Measurements from ENCODE around the gene TP53BP2. TPM values are rescaled to one million over a fixed set of nuclear protein-coding genes. Genes with fewer than 3 reads are reported as not detected.

Gene TP53BP2
- total and polyA plus RNA-seq, 8 donors, result 51.8 to 58.6 (median 55.9) TPM

- Histone ChIP-seq H3K36me3 (peaks cover 7 to 90% of the 10 kb centered on the region in 2 donors), H3K4me3 (no peak overlapping the region), H3K27me3 (no peaks in the 10 kb centered on the region), H3K9me3 (no peaks in the 10 kb centered on the region), H3K27ac (no peak overlapping the region), H3K4me1 (peaks cover 8 to 20% of the 10 kb centered on the region in 2 donors)
- intact Hi-C loops (cut with DNase I), result no loop called here
- DNase-seq (no peak), ATAC-seq (no peak)
- TF ChIP-seq, protein P1, sequence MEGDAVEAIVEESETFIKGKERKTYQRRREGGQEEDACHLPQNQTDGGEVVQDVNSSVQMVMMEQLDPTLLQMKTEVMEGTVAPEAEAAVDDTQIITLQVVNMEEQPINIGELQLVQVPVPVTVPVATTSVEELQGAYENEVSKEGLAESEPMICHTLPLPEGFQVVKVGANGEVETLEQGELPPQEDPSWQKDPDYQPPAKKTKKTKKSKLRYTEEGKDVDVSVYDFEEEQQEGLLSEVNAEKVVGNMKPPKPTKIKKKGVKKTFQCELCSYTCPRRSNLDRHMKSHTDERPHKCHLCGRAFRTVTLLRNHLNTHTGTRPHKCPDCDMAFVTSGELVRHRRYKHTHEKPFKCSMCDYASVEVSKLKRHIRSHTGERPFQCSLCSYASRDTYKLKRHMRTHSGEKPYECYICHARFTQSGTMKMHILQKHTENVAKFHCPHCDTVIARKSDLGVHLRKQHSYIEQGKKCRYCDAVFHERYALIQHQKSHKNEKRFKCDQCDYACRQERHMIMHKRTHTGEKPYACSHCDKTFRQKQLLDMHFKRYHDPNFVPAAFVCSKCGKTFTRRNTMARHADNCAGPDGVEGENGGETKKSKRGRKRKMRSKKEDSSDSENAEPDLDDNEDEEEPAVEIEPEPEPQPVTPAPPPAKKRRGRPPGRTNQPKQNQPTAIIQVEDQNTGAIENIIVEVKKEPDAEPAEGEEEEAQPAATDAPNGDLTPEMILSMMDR (IDR thresholded peaks at IDR 0.05), result no peak
Measured at GRCh38 chr1:223752721-223753515, 92.8 kb downstream of the TP53BP2 start.

DNA sequence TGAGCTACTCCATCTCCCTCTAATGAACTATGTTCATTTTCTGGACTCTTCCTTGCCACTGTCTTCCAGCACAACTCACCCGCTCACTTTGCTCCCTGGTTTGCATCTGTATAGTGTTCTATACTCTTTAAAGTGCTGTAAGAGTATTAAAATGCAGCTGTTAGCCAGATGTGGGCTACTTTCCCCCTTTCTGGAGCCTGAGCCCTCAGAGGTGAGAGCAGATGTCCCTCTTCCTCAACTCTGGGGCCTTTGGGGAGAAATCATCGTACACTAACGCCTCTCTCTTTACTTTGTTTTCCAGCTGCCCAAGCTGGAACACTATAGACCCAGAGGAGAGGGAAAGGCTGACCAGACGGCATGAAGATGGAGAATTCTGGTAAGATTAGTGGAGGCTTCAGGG lies 94.1 kb downstream of the TP53BP2 start:
- no peak for ATAC-seq

GRCh38 chr1:223750730-223751570 lies 94.8 kb downstream of the TP53BP2 start:
- Histone ChIP-seq H3K4me1 (peaks cover 8 to 31% of the 10 kb centered on the region in 2 donors), H3K27ac (no peak overlapping the region), H3K9me3 (no peaks in the 10 kb centered on the region), H3K4me3 (no peak overlapping the region), H3K27me3 (no peaks in the 10 kb centered on the region), H3K36me3 (peaks cover 7 to 90% of the 10 kb centered on the region in 2 donors)
- ATAC-seq (no peak), DNase-seq (no peak)
- TF ChIP-seq, protein P1 (IDR thresholded peaks at IDR 0.05), result no peak
- intact Hi-C loops (cut with DNase I), result no loop called here

More for the DNA sequence above, 94.1 kb downstream of the TP53BP2 start:
- intact Hi-C loops (cut with DNase I), result no loop called here
- Histone ChIP-seq H3K27ac (no peak overlapping the region), H3K27me3 (no peaks in the 10 kb centered on the region), H3K4me3 (no peak overlapping the region), H3K9me3 (no peaks in the 10 kb centered on the region), H3K4me1 (peaks cover 8 to 31% of the 10 kb centered on the region in 2 donors), H3K36me3 (peaks cover 7 to 90% of the 10 kb centered on the region in 2 donors)
- DNase-seq, result no peak
- TF ChIP-seq, protein P1 (IDR thresholded peaks at IDR 0.05), result no peak

DNA sequence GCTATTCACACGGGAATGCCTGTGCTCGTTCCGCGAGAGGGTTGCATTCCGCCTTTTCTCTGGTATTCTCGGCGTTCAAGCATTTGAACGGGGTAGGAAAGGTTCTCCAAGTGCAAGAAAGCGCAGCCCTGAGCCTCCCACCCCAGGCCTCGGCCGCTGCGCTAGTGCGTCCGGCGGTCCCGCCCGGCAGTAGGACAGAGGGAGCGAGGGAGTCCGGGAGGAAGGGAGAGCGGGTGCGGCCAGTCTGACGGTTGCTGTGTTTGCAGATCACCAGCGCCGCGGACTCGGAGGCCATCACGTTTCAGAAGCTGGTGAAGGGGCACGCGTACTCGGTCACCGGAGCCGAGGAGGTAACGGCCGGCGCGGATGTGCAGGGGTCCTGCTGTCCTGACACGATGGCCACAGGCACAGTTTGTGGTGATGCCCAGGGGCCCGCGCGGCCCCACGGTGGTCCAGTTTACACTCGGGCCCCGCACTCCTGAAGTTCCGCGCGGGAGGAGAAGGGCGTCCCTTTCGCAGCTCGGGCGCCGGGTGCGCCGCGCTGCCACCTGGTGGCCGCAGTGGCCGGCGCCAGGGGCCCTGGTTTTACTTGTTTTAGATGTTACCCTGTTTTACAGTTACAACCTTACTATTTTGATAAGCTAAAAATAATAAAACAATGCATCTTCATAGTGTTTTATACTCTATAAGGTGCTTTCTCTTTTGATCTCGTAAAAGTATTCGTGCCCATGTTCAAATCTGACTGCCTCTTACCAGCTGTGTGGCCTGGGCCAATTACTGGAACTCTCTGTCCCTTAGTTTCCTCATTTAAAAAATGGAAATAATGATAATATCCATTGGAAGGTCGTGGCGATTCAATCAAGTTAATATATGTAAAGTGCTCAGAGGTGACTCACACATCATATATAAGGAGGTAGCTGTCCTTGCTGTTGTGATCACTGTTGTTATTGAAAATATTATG lies 96.7 kb downstream of the TP53BP2 start:
- Histone ChIP-seq H3K4me3 (peak overlapping the region; percentile 16 to 34), H3K9me3 (no peaks in the 10 kb centered on the region), H3K27me3 (no peaks in the 10 kb centered on the region), H3K4me1 (peaks cover 8 to 31% of the 10 kb centered on the region in 2 donors), H3K36me3 (peaks cover 7 to 90% of the 10 kb centered on the region in 2 donors), H3K27ac (peak overlapping the region; percentile 63 to 72)
- peak; percentile 91 for ATAC-seq
- intact Hi-C loops (cut with DNase I), result loop anchor here in 1 of 2 donors (5.0 kb wide), 1 partner anchor 37 kb away; the partner anchor contains the start of gene CAPN2
- TF ChIP-seq, protein P1 (IDR thresholded peaks at IDR 0.05), result peak; percentile 92 to 95
- peak; percentile 61 to 95 (median 72) for DNase-seq
